Activated effector memory CD4-positive, alpha-beta T cell treated with Interleukin-2 at 50 U/mL for 16 hours (primary cell): ENCODE data around the gene PTPRN.
A peak's percentile ranks its signal among the peaks of the same experiment; 100 is the strongest.
"Not testable (repeated sequence)": the region's sequence is repeated elsewhere in the genome, so short reads cannot be mapped to it uniquely, and the experiment has no call there.

Experiments
- DNase-seq: peaks from one replicate; pipeline ENCODE4 v3.0.0-alpha.2; 2020

PTPRN gene

DNA sequence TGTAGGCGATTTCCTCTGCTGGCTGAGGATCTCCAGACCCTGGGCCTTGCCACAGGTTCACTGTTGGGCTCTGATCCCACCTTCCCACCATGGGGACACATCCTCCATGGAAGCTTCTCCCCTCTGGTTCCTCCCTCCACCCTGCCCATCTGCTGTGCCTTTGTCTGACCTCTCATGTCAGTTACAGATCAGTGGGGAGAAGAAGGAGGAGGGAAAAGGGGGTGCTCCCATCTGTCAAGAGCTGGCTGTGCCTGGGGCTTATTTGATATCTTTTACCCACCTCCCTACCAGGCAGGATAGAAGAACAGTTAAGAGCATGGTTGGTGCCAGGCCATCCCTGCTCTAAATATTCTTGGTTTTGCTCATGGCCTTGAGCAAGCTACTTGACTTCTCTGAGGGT lies 42.3 kb downstream of the PTPRN start:
- no peak for DNase-seq

DNA sequence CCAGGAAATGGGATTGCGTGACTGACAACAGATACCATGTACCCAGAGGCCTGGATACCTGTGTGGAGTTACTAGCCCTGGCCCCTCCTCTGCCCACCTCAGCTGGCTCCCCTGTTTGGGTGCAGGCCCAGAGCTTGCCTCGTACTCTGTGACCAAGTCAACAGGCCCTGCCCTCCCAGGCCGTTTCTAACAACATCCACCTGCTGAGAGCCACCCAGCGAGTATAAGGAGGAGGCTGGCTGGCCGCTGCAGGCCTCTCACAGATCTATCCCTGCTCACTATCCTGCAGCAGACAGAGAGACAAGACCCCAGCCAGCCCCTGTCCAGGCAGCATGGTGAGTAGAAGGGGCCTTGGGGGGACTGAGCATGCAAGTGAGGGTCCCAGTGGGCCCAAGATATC lies 43.0 kb downstream of the PTPRN start:
- no peak for DNase-seq

DNA sequence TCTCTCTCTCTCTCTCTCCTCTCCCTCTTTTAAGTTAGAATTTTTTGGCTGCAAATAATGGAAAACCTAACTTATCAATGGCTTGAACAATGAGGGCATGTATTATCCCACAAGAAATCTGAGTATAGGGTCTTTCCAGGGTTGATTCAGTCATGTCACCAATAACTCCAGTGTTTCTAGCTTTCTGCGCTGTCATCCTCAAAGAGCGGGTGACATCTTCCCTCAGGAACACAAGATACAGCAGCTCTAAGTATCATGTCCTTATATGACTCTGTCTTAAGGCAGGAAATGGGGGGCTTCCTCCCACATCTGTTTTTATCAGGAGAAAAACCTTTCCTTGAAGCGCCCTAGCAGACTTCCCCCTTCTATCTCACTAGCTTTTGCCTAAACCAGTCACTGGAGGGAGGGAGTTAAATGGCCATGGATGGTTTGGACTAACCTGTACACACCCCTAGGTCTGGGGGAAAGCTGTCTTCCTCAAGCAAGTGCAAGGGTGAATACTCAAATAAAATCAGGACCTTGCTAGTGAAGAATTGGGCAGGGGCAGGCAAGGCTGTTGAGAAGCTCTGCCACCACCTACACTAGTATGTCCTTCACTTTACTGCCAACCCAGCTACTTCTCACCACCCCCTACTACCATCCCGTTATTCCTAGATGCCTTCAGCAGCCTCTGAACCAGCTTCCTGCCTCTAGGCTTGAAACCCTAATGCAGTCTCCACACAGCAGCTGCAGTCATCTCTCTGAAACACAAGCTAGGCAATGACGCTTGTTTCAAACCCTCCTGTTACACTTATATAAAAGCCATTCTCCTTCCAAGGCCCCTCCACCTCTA lies 48.0 kb downstream of the PTPRN start:
- no peak for DNase-seq

DNA sequence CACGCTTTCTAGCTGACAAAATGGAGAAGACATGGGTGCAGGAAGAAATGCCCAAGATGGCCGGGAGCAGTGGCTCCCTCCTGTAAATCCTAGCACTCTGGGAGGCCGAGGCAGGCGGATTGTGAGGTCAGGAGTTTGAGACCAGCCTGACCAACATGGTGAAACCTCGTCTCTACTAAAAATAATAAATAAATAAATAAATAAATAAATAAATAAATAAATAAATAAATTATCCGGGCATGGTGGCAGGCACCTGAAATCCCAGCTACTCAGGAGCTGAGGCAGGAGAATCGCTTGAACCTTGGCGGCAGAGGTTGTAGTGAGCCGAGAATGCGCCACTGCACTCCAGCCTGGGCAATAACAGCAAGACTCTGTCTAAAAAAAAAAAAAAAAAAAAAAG lies 50.3 kb downstream of the PTPRN start:
- DNase-seq, result not testable (repeated sequence)

GRCh38 chr2:219254590-219255201 lies 54.5 kb downstream of the PTPRN start:
- DNase-seq, result no peak

DNA sequence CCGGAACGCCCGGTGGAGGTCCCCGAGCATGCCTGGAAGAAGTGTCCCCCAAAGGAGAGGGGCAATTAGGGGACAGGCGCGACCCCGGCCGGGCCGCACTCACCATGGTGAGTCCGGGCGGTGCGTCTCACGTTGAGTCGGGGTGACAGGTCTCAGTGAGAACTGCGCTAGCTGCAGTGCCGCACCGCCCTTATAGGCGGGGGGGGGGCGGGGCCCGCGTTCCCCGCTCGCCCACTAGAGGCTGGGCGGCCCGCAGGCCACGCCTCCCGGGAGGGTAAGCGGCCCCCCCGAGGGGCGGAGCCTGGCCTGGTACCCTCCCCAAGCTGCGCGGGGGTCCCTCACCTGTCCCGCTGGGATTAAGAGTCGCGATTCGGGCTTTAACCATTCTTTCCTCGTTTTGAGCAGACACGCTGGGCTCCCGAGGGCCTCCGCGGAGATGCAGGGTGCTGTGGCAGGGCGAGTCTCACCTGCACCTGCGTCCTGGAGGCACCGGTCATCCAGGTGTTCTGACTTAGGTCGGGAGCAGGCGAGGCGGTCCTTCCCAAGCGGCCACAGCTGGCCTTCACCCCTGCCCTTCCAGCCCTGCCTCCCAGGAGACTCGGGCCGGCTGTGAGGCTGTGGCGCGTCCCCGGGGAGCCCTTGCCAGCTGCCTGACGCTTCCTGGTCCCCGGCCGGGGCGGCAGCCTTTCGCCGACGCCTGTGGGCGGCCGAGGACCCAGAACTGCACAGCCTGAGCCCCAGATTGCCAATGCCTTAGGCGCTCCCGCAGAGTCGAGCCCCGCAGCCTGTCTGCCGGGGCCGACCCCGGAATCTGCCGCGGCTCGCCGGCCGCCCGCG lies 55.2 kb downstream of the PTPRN start, which contains the start of gene TUBA4A:
Gene TUBA4A, minus strand, starts transcription at position 166 of the 837 bp plus-strand sequence. Its CDS starts 60 bp downstream, at position 106.
- DNase-seq, result peak; percentile 88

- DNase-seq, result peak; percentile 42
Observed at GRCh38 chr2:219252900-219253752, 56.1 kb downstream of the PTPRN start, which contains the start of gene TUBA4B. TUBA4B (plus strand) TSS chr2:219253243; CDS start chr2:219253408, 165 bp downstream.

- DNase-seq, result no peak
Observed at GRCh38 chr2:219252570-219252899, 56.7 kb downstream of the PTPRN start.

GRCh38 chr2:219252084-219252483 lies 57.1 kb downstream of the PTPRN start:
- no peak for DNase-seq

GRCh38 chr2:219251656-219252055 lies 57.5 kb downstream of the PTPRN start:
- no peak for DNase-seq

DNA sequence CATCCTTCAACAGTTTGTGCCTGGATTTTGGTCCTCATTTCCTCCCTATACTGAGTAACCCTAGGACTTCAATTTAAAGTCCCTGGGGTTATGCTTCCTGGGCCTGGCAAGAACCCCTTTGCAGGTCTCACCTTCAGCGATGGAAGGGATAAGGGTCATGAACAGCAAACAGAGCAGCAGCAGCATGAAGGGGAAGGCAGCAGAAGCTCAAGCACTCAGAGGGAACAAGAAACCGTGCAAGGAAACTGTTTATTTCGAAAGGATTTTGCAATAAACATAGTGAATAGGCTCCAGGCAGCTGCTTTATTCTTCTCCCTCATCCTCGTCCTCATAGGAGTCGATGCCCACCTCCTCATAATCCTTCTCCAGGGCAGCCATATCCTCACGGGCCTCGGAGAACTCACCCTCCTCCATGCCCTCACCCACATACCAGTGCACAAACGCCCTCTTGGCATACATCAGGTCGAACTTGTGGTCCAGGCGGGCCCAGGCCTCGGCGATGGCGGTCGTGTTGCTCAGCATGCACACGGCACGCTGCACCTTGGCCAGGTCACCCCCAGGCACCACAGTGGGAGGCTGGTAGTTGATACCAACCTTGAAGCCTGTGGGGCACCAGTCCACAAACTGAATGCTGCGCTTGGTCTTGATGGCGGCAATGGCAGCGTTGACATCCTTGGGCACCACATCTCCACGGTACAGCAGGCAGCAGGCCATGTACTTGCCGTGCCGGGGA lies 59.0 kb downstream of the PTPRN start:
- no peak for DNase-seq

DNA sequence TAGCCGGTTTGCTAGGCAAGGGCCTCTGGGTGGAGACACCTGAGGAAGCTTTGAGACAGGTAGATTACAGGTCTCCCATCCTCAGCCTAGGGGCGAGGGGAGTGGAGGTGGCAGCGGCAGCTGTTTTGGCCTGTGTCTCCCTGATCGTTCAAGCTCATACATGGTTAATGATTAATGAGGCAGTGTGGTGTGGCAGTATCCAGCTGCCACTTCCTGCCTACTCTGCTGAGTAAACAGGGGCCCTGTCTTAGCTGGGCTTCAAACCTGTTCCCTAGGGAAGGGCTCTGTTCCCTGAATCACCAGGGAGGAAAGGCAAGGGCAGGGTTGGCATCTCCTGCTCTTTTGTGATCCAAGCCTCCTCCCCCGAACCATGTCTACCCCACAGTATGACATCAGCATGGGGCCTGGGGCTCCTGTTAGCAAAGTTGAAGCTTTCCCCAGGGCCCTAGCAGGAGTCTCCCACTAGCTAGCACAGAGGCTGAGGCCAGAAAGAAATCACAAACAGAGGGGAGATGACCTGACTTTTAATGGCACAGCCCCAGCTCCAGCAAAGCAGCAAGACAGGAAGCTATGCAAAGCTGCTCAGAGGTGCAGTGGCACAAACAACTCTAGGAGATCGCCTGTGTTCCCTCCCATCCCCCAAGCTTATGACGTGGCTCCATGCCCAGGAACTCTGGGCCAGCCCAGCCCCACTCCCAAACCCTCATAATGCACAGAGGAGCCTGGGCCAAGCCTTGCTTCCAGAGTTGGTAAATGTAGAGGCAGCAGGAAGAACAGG lies 59.8 kb downstream of the PTPRN start:
- peak; percentile 35 for DNase-seq

GRCh38 chr2:219248845-219249202 lies 60.4 kb downstream of the PTPRN start:
- DNase-seq, result no peak

- peak; percentile 49 for DNase-seq
Observed at GRCh38 chr2:219247678-219248642, 61.2 kb downstream of the PTPRN start.

DNA sequence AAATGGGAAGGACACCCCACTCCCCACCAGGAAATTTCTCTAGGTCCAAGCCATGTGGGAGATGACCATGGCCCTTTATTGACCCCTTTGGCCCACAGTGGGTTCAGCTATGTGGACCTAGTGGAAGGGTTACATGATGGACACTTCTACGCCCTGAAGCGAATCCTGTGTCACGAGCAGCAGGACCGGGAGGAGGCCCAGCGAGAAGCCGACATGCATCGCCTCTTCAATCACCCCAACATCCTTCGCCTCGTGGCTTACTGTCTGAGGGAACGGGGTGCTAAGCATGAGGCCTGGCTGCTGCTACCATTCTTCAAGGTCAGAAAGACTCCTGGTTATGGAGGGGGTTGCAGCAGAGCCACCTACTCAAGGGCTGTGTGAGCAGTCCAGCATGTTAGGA lies 62.6 kb downstream of the PTPRN start:
- DNase-seq, result no peak

DNA sequence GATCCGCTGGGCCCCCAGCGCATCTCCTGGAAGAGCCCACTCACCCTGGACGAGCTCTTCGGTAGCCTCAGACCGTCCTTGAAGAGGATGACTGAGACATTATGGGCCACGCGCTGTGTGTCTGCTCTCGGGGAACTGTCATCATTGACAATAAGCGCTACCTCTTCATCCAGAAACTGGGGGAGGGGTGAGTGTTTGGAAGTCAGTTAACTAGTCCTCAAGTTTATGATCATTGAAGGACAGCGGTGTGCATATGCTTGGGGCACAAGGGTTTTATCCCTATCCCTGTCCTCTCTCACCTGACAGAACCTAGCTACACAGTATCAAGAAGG lies 63.3 kb downstream of the PTPRN start:
- DNase-seq, result no peak

- DNase-seq, result peak; percentile 82
Observed at GRCh38 chr2:219245148-219245898, 63.9 kb downstream of the PTPRN start, which contains the start of the genes GLB1L and STK16. GLB1L (minus strand) TSS chr2:219245444; CDS start chr2:219243573, 1,871 bp downstream. STK16 (plus strand) TSS chr2:219245479; CDS start chr2:219246000, 521 bp downstream.

- DNase-seq, result no peak
Observed at GRCh38 chr2:219244789-219245147, 64.4 kb downstream of the PTPRN start.

GRCh38 chr2:219243291-219243761 lies 65.9 kb downstream of the PTPRN start:
- no peak for DNase-seq
